Astrocyte of the cerebellum (primary cell): ENCODE measurements around the gene IPO9.

Experiments
- DNase-seq: peaks from one replicate; pipeline ENCODE4 v3.0.0-alpha.2; 2011; ENCODE audit warnings: low read depth
- H3K4me3 ChIP-seq: 2 replicates; pipeline ENCODE4 v1.5.1; 2011; ENCODE audit warnings: mild to moderate bottlenecking, low read depth, low read length, moderate library complexity
- in situ Hi-C: cut with HindIII; loops from 2 replicates; pipeline ENCODE4 v1.10.0; 2017; ENCODE audit warnings: low sequenced_read_pairs
- TF ChIP-seq, protein P1 (sequence below): IDR thresholded peaks from 2 replicates; pipeline ENCODE4 v1.5.1; 2012; ENCODE audit warnings: low read length, low read depth, moderate library complexity, mild to moderate bottlenecking; ENCODE audit errors: missing control alignments

The IPO9 gene

DNA sequence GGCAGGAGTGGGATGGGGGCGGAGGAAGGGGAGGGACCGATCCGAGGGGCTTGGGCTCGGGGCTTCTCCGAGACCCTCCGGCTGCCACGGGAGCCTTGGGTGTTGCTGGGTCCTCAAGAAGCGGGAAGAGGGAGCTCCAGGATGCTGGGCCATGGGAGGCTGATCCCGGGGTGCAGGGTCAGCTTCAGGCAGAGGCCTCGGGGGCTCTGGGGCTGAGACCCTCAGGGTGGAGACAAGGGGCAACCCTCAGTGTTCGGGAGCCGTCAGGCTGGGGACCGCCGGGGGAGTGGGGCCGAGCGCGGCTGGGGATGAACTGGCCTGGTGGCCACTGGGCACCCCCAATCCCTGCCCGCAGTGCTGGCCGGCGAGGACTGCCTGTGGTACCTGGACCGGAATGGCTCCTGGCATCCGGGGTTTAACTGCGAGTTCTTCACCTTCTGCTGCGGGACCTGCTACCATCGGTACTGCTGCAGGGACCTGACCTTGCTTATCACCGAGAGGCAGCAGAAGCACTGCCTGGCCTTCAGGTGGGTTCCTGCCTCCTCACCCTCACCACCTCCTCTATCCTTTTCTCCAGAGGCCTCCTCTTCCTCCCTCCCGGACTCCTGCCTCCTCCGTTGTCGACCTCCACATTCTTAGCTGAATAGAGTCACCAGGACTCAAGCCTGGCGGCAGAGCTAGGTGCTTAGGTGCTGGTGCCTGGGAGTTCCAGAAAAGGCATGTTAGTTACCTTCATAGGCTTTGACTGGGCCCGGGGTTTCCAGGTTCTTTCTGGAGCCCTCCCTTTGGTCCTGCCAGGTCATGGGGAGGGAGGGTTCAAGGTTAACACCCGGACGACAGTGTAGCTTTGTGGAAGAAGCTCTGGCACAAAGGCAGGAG, 60.4 kb downstream of the IPO9 start:
- TF ChIP-seq, protein P1, sequence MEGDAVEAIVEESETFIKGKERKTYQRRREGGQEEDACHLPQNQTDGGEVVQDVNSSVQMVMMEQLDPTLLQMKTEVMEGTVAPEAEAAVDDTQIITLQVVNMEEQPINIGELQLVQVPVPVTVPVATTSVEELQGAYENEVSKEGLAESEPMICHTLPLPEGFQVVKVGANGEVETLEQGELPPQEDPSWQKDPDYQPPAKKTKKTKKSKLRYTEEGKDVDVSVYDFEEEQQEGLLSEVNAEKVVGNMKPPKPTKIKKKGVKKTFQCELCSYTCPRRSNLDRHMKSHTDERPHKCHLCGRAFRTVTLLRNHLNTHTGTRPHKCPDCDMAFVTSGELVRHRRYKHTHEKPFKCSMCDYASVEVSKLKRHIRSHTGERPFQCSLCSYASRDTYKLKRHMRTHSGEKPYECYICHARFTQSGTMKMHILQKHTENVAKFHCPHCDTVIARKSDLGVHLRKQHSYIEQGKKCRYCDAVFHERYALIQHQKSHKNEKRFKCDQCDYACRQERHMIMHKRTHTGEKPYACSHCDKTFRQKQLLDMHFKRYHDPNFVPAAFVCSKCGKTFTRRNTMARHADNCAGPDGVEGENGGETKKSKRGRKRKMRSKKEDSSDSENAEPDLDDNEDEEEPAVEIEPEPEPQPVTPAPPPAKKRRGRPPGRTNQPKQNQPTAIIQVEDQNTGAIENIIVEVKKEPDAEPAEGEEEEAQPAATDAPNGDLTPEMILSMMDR: no peak
- in situ Hi-C loops: no loop called here

DNA sequence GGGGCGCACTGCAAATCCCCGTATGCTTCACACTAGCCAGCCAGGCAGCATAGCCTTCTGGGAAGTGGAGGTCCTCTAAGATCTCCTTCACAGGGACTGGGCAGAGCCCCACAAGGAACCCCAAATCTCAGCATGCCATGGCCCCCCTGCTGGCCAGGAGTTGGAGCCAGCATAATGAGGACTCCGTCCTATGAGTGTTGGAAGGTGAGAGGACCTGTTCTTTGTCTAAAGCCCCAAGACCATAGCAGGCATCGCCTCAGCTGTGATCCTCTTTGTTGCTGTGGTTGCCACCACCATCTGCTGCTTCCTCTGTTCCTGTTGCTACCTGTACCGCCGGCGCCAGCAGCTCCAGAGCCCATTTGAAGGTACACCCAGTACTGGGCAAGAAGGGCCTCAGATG, 61.3 kb downstream of the IPO9 start:
- DNase-seq: no peak
- in situ Hi-C loops: no loop called here
- no peak overlapping the region for H3K4me3 ChIP-seq
- TF ChIP-seq, protein P1: no peak

More for the DNA sequence above, 60.4 kb downstream of the IPO9 start:
- DNase-seq: no peak
- H3K4me3 ChIP-seq: peak overlapping the region; percentile 52

DNA sequence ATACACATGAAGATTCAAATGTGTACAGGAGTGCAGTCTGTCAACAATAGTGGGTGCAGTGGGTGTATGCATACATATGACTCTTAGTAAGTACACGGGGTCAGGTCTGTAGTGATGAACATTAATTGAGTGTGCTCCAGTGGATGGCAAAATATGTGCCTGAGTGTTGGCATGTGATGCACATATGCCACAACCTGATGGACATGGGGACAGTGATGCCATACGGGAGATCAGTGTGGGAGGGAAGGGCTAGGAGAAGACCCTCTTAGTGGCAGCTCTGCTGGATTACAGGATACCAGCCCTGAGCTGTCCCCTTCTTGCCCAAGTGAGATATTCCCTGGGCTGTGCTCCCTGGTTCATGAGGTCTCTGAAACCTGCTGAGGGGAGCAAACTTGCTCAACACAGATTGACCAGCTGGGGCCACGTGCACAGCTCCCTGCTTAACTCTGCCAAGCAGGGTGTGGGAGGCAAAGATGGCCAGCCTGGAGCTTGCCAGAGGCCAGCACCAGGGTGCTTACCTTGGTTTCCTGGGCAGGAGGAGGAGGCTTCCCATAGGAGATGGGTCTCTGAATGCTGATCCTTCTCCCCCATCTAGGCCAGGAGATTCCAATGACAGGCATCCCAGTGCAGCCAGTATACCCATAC, 62.0 kb downstream of the IPO9 start:
- DNase-seq: no peak
- TF ChIP-seq, protein P1: no peak
- H3K4me3 ChIP-seq: no peak overlapping the region
- in situ Hi-C loops: no loop called here

DNA sequence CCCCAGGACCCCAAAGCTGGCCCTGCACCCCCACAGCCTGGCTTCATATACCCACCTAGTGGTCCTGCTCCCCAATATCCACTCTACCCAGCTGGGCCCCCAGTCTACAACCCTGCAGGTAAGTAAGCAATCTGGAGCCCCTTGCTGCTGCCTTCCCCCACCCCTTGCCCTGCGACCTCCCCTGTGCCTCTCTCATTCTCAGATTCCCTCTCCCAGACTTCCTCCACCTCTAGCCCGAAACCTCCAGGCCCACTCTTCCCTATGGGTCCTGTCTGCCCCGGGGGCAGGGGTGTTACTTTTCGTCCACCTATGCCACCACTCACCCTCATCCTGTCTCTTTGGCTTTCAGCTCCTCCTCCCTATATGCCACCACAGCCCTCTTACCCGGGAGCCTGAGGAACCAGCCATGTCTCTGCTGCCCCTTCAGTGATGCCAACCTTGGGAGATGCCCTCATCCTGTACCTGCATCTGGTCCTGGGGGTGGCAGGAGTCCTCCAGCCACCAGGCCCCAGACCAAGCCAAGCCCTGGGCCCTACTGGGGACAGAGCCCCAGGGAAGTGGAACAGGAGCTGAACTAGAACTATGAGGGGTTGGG, 62.6 kb downstream of the IPO9 start:
- no peak overlapping the region for H3K4me3 ChIP-seq
- no peak for DNase-seq
- in situ Hi-C loops: no loop called here
- TF ChIP-seq, protein P1: no peak

DNA sequence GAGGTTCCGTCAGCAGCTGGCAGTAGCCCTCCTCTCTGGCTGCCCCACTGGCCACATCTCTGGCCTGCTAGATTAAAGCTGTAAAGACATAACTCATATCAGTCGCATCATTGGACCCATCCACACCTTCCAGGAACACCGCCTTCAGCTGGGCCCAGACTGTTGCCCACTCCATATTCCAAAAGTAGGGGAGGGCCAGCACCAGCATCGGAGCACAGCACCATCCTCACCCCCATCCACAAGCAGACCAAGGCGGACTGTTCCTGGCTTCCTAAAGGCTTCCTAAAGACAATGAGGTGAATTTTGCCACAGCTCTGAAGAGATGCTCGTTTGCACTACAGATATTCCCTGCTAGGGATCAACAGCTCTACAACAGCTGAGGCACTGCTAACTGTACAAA, 63.3 kb downstream of the IPO9 start:
- TF ChIP-seq, protein P1: no peak
- H3K4me3 ChIP-seq: no peak overlapping the region
- in situ Hi-C loops: no loop called here
- DNase-seq: no peak

DNA sequence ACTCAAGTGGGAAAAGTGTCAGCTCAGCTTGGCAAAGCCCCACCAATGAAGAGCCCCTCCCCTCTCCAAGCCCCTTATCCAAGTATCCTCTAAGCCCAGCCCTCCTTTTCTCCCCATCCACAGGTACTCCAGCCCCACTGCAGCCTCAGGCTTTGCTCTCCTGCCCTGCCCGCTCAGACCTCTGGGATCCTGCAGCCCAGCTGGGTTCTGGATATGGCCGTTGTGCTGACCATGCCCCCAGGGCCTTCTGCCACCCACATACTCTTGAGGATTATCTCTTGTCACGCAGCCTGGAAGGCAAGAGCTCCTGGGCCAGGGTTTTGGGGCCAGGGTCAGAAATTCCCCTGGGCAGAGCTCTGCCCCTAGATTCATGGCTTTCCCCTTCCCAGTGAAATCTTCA, 64.5 kb downstream of the IPO9 start:
- in situ Hi-C loops: no loop called here
- TF ChIP-seq, protein P1: no peak
- no peak for DNase-seq
- no peak overlapping the region for H3K4me3 ChIP-seq
